SK-N-SH (cell line): ENCODE measurements around the gene GPR146. TPM values are rescaled to one million over a fixed set of nuclear protein-coding genes. Genes with fewer than 3 reads are reported as not detected.

ENCODE experiments used
- CTCF ChIA-PET: fragments of 300-600, 350-600 bp; formaldehyde crosslinking; extraction: SDS; loops from one replicate; lab custom pipeline; 2021; lab: Yijun Ruan, JAX
- POLR2A ChIA-PET: fragments of 350-600 bp; sonication (Branson Sonifier 250); formaldehyde crosslinking; extraction: SDS; loops from one replicate; lab custom pipeline; 2020; ENCODE audit warnings: antibody characterized with exemption, inconsistent platforms; lab: Yijun Ruan, JAX
- DNase-seq: peaks from one replicate; pipeline ENCODE4 v3.0.0; 2012
- H2AFZ ChIP-seq: fragments of 200-600 bp; sonication (generic); 2 replicates; pipeline ENCODE4 v1.8.1; 2016; ENCODE audit warnings: antibody characterized with exemption, mild to moderate bottlenecking, low read depth
- H3F3A ChIP-seq: fragments of 200-600 bp; sonication (generic); replicated peaks from 2 replicates; pipeline ENCODE3; 2016; ENCODE audit warnings: antibody characterized with exemption, mild to moderate bottlenecking; ENCODE audit not compliant: insufficient read depth
- H3K27ac ChIP-seq, 2 experiments: fragments of 200-500 bp in 1 of 2; fragments of 200-600 bp in 1 of 2; sonication (Bioruptor generic) in 1 of 2; sonication (generic), shearing (Covaris generic) in 1 of 2; 2 replicates each; pipeline versions ENCODE4 v1.5.1 to v1.6.1; 2014 to 2016; ENCODE audit warnings: low read depth in 2 of 2, inconsistent platforms in 1 of 2, low read length in 1 of 2, mild to moderate bottlenecking in 1 of 2, mixed read lengths in 1 of 2
- H3K27me3 ChIP-seq: fragments of 200-600 bp; sonication (generic), shearing (Covaris generic); 2 replicates; pipeline ENCODE4 v1.6.1; 2016; ENCODE audit warnings: mixed run types; ENCODE audit not compliant: insufficient read depth
- H3K36me3 ChIP-seq, 2 experiments: fragments of 200-500 bp in 1 of 2; fragments of 200-600 bp in 1 of 2; sonication (Bioruptor generic) in 1 of 2; sonication (generic) in 1 of 2; replicated peaks in 1 of 2; 2 replicates each; pipeline versions ENCODE3 to v1.5.1; 2014 to 2016; ENCODE audit warnings: low read length in 1 of 2, mild to moderate bottlenecking in 1 of 2; ENCODE audit not compliant: insufficient read depth in 2 of 2, control insufficient read depth in 1 of 2
- H3K4me1 ChIP-seq, 2 experiments: fragments of 200-500 bp in 1 of 2; fragments of 200-600 bp in 1 of 2; sonication (Bioruptor generic) in 1 of 2; sonication (generic), shearing (Covaris generic) in 1 of 2; 2 replicates each; pipeline versions ENCODE4 v1.5.1 to v1.6.1; 2014 to 2016; ENCODE audit warnings: low read depth in 1 of 2, low read length in 1 of 2, mixed run types in 1 of 2; ENCODE audit not compliant: insufficient read depth in 2 of 2, control insufficient read depth in 1 of 2
- H3K4me2 ChIP-seq: fragments of 200-600 bp; sonication (generic), shearing (Covaris generic); 2 replicates; pipeline ENCODE4 v1.6.1; 2017; ENCODE audit warnings: mixed run types
- H3K4me3 ChIP-seq, 2 experiments: fragments of 200-500 bp in 1 of 2; fragments of 200-600 bp in 1 of 2; sonication (Bioruptor generic) in 1 of 2; sonication (generic), shearing (Covaris generic) in 1 of 2; 2 replicates each; pipeline versions ENCODE4 v1.5.1 to v1.8.1; 2014 to 2016; ENCODE audit warnings: low read depth in 2 of 2, inconsistent platforms in 1 of 2, low read length in 1 of 2, mild to moderate bottlenecking in 1 of 2, mixed read lengths in 1 of 2, moderate library complexity in 1 of 2
- H3K79me2 ChIP-seq: fragments of 200-600 bp; sonication (generic); 2 replicates; pipeline ENCODE4 v1.8.1; 2017; ENCODE audit warnings: mild to moderate bottlenecking; ENCODE audit not compliant: insufficient read depth
- H3K9ac ChIP-seq: fragments of 200-600 bp; sonication (generic); 2 replicates; pipeline ENCODE4 v1.6.1; 2017; ENCODE audit warnings: mixed run types
- H3K9me2 ChIP-seq: fragments of 200-600 bp; sonication (generic); 2 replicates; pipeline ENCODE4 v1.6.1; 2017; ENCODE audit warnings: mixed run types
- H3K9me3 ChIP-seq: fragments of 200-600 bp; sonication (generic); 2 replicates; pipeline ENCODE4 v1.6.1; 2017; ENCODE audit warnings: mixed run types, mild to moderate bottlenecking, moderate library complexity
- H4K20me1 ChIP-seq: fragments of 200-600 bp; sonication (generic); 2 replicates; pipeline ENCODE4 v1.6.1; 2017; ENCODE audit warnings: mild to moderate bottlenecking, mixed run types; ENCODE audit not compliant: insufficient read depth
- CHD2 ChIP-seq: fragments of 150-350 bp; IDR thresholded peaks from 2 replicates; pipeline ENCODE4 v1.6.1; 2018; ENCODE audit warnings: low read length; ENCODE audit not compliant: partially characterized antibody
- ELF1 ChIP-seq: IDR thresholded peaks from 2 replicates; pipeline ENCODE4 v1.4.0; 2012
- FOSL2 ChIP-seq: IDR thresholded peaks from 2 replicates; pipeline ENCODE4 v1.4.0; 2012; ENCODE audit warnings: low read depth, mild to moderate bottlenecking, moderate library complexity, borderline replicate concordance
- FOXM1 ChIP-seq: IDR thresholded peaks from 2 replicates; pipeline ENCODE4 v1.4.0; 2012; ENCODE audit warnings: low read depth, mild to moderate bottlenecking
- MEF2A ChIP-seq: IDR thresholded peaks from 2 replicates; pipeline ENCODE4 v1.4.0; 2012; ENCODE audit warnings: low read depth, borderline replicate concordance
- MXI1 ChIP-seq: IDR thresholded peaks from 2 replicates; pipeline ENCODE4 v1.6.1; 2012; ENCODE audit warnings: mild to moderate bottlenecking, low read depth, low read length, improper control_type of control experiment
- POLR2AphosphoS5 ChIP-seq: IDR thresholded peaks from 2 replicates; pipeline ENCODE4 v1.6.1; 2012; ENCODE audit warnings: low read depth, low read length
- RAD21 ChIP-seq: IDR thresholded peaks from 2 replicates; pipeline ENCODE4 v1.6.1; 2012; ENCODE audit warnings: mild to moderate bottlenecking, low read length
- RCOR1 ChIP-seq: fragments of 150-350 bp; IDR thresholded peaks from 2 replicates; pipeline ENCODE4 v1.6.1; 2017; ENCODE audit warnings: antibody characterized with exemption, low read length
- SMC3 ChIP-seq: IDR thresholded peaks from 2 replicates; pipeline ENCODE4 v1.6.1; 2012; ENCODE audit warnings: low read depth, low read length, improper control_type of control experiment
- TAF1 ChIP-seq: IDR thresholded peaks from 2 replicates; pipeline ENCODE4 v1.6.1; 2012; ENCODE audit warnings: low read depth, mild to moderate bottlenecking, low read length, moderate library complexity, borderline replicate concordance
- TCF12 ChIP-seq: IDR thresholded peaks from 2 replicates; pipeline ENCODE4 v1.4.0; 2012
- TEAD4 ChIP-seq: IDR thresholded peaks from 2 replicates; pipeline ENCODE4 v1.4.0; 2012; ENCODE audit warnings: mild to moderate bottlenecking, borderline replicate concordance; ENCODE audit not compliant: insufficient read depth
- YY1 ChIP-seq: IDR thresholded peaks from 2 replicates; pipeline ENCODE4 v1.4.0; 2012; ENCODE audit warnings: low read depth, mild to moderate bottlenecking
- WGBS: methylation state at CpG from one replicate; pipeline ENCODE4 v1.1.6; 2017; ENCODE audit warnings: low lambda C conversion rate; 5-methylcytosine and 5-hydroxymethylcytosine counted together
- polyA plus RNA-seq, 3 experiments: library from polyadenylated mRNA; depleted of rRNA; stranded (reverse); fragments of >200 nt; gene quantifications; 2 replicates each; pipeline ENCODE4 v1.2.3, GENCODE V29; 2012
- TF ChIP-seq, protein P1 (sequence below): IDR thresholded peaks from 2 replicates; pipeline ENCODE4; 2012
- TF ChIP-seq, protein P2 (sequence below): IDR thresholded peaks from 2 replicates; pipeline ENCODE4 v1.6.1; 2012; ENCODE audit warnings: mild to moderate bottlenecking, low read depth, low read length, moderate library complexity
- TF ChIP-seq, protein P3 (sequence below): IDR thresholded peaks from 2 replicates; pipeline ENCODE4 v1.4.0; 2012; ENCODE audit warnings: low read depth
- TF ChIP-seq, protein P4 (sequence below): IDR thresholded peaks from 2 replicates; pipeline ENCODE4 v1.4.0; 2012; ENCODE audit warnings: low read depth, borderline replicate concordance

The GPR146 gene
- polyA plus RNA-seq, 1 of the 3 experiments (the other 2 are of a cell fraction) = 1.4 TPM

DNA sequence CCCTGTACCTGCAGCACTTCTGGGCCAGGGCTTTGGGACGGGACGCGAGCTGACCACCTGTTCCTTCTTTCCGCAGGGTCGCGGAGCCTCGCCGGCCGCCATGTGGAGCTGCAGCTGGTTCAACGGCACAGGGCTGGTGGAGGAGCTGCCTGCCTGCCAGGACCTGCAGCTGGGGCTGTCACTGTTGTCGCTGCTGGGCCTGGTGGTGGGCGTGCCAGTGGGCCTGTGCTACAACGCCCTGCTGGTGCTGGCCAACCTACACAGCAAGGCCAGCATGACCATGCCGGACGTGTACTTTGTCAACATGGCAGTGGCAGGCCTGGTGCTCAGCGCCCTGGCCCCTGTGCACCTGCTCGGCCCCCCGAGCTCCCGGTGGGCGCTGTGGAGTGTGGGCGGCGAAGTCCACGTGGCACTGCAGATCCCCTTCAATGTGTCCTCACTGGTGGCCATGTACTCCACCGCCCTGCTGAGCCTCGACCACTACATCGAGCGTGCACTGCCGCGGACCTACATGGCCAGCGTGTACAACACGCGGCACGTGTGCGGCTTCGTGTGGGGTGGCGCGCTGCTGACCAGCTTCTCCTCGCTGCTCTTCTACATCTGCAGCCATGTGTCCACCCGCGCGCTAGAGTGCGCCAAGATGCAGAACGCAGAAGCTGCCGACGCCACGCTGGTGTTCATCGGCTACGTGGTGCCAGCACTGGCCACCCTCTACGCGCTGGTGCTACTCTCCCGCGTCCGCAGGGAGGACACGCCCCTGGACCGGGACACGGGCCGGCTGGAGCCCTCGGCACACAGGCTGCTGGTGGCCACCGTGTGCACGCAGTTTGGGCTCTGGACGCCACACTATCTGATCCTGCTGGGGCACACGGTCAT lies 13.3 kb downstream of the GPR146 start:
- peaks cover 13% of the 10 kb centered on the region; the same call in 1 of the 2 replicates for H4K20me1 ChIP-seq
- H3K4me3 ChIP-seq = no peak overlapping the region
- ChIA-PET POLR2A (no interaction called here), CTCF (interaction anchor here (1.7 to 27.8 kb wide), 4 partner anchors 9 to 62 kb away, joined by 8 to 756 read pairs (median 90); partner anchors contain the start of gene GPR146)
- no peak overlapping the region for H3K27ac ChIP-seq
- no peaks in the 10 kb centered on the region for H3F3A ChIP-seq
- TF ChIP-seq CHD2 (no peak), TAF1 (no peak), MEF2A (no peak), RCOR1 (no peak), ELF1 (no peak), SMC3 (no peak), FOSL2 (no peak), TCF12 (no peak), POLR2AphosphoS5 (no peak), YY1 (no peak), RAD21 (no peak), MXI1 (no peak), TEAD4 (no peak), FOXM1 (no peak)
- TF ChIP-seq, protein P1, sequence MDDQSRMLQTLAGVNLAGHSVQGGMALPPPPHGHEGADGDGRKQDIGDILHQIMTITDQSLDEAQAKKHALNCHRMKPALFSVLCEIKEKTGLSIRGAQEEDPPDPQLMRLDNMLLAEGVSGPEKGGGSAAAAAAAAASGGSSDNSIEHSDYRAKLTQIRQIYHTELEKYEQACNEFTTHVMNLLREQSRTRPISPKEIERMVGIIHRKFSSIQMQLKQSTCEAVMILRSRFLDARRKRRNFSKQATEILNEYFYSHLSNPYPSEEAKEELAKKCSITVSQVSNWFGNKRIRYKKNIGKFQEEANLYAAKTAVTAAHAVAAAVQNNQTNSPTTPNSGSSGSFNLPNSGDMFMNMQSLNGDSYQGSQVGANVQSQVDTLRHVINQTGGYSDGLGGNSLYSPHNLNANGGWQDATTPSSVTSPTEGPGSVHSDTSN = no peak
- TF ChIP-seq, protein P2, sequence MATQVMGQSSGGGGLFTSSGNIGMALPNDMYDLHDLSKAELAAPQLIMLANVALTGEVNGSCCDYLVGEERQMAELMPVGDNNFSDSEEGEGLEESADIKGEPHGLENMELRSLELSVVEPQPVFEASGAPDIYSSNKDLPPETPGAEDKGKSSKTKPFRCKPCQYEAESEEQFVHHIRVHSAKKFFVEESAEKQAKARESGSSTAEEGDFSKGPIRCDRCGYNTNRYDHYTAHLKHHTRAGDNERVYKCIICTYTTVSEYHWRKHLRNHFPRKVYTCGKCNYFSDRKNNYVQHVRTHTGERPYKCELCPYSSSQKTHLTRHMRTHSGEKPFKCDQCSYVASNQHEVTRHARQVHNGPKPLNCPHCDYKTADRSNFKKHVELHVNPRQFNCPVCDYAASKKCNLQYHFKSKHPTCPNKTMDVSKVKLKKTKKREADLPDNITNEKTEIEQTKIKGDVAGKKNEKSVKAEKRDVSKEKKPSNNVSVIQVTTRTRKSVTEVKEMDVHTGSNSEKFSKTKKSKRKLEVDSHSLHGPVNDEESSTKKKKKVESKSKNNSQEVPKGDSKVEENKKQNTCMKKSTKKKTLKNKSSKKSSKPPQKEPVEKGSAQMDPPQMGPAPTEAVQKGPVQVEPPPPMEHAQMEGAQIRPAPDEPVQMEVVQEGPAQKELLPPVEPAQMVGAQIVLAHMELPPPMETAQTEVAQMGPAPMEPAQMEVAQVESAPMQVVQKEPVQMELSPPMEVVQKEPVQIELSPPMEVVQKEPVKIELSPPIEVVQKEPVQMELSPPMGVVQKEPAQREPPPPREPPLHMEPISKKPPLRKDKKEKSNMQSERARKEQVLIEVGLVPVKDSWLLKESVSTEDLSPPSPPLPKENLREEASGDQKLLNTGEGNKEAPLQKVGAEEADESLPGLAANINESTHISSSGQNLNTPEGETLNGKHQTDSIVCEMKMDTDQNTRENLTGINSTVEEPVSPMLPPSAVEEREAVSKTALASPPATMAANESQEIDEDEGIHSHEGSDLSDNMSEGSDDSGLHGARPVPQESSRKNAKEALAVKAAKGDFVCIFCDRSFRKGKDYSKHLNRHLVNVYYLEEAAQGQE = no peak
- TF ChIP-seq, protein P3, sequence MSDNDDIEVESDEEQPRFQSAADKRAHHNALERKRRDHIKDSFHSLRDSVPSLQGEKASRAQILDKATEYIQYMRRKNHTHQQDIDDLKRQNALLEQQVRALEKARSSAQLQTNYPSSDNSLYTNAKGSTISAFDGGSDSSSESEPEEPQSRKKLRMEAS = no peak
- TF ChIP-seq, protein P4, sequence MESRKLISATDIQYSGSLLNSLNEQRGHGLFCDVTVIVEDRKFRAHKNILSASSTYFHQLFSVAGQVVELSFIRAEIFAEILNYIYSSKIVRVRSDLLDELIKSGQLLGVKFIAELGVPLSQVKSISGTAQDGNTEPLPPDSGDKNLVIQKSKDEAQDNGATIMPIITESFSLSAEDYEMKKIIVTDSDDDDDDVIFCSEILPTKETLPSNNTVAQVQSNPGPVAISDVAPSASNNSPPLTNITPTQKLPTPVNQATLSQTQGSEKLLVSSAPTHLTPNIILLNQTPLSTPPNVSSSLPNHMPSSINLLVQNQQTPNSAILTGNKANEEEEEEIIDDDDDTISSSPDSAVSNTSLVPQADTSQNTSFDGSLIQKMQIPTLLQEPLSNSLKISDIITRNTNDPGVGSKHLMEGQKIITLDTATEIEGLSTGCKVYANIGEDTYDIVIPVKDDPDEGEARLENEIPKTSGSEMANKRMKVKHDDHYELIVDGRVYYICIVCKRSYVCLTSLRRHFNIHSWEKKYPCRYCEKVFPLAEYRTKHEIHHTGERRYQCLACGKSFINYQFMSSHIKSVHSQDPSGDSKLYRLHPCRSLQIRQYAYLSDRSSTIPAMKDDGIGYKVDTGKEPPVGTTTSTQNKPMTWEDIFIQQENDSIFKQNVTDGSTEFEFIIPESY = no peak
- TF ChIP-seq, all 33 proteins: peak for 0
- 97% methylated on average over 55 of the region's 62 CpGs for WGBS
- DNase-seq = no peak
- Histone ChIP-seq H3K4me2 (no peak overlapping the region), H3K27me3 (no peaks in the 10 kb centered on the region), H3K36me3 (peaks cover 0 to 3% of the 10 kb centered on the region in 2 experiments), H3K9me3 (no peaks in the 10 kb centered on the region), H3K9me2 (no peaks in the 10 kb centered on the region), H3K4me1 (peaks cover 0 to 34% of the 10 kb centered on the region in 2 experiments; a peak in 1 of 4 replicates), H2AFZ (no peak overlapping the region), H3K9ac (no peak overlapping the region), H3K79me2 (no peaks in the 10 kb centered on the region; the same call in 1 of the 2 replicates)
